DND-41 (cell line): ENCODE data around the gene ABHD8.

Source experiments
- EZH2 ChIP-seq: IDR thresholded peaks from 3 replicates; pipeline ENCODE4 v1.6.1; 2012; ENCODE audit warnings: borderline replicate concordance, low read depth, mild to moderate bottlenecking, moderate library complexity, low read length, inconsistent platforms; ENCODE audit not compliant: severe bottlenecking
- TF ChIP-seq, protein P1 (sequence below): IDR thresholded peaks from 2 replicates; pipeline ENCODE4 v1.5.1; 2012; ENCODE audit warnings: borderline replicate concordance, low read length, moderate library complexity, mild to moderate bottlenecking; ENCODE audit not compliant: poor library complexity, severe bottlenecking; ENCODE audit errors: extremely low read depth

- TF ChIP-seq, protein P1, sequence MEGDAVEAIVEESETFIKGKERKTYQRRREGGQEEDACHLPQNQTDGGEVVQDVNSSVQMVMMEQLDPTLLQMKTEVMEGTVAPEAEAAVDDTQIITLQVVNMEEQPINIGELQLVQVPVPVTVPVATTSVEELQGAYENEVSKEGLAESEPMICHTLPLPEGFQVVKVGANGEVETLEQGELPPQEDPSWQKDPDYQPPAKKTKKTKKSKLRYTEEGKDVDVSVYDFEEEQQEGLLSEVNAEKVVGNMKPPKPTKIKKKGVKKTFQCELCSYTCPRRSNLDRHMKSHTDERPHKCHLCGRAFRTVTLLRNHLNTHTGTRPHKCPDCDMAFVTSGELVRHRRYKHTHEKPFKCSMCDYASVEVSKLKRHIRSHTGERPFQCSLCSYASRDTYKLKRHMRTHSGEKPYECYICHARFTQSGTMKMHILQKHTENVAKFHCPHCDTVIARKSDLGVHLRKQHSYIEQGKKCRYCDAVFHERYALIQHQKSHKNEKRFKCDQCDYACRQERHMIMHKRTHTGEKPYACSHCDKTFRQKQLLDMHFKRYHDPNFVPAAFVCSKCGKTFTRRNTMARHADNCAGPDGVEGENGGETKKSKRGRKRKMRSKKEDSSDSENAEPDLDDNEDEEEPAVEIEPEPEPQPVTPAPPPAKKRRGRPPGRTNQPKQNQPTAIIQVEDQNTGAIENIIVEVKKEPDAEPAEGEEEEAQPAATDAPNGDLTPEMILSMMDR = no peak
- no peak for TF ChIP-seq EZH2
Measured at GRCh38 chr19:17311455-17312188, 8.4 kb upstream of the ABHD8 start.
